ENCODE measurements around the gene DDX11. TPM values are rescaled to one million over a fixed set of nuclear protein-coding genes. Genes with fewer than 3 reads are reported as not detected.
A peak's percentile ranks its signal among the peaks of the same experiment; 100 is the strongest.
"Not testable (repeated sequence)": the region's sequence is repeated elsewhere in the genome, so short reads cannot be mapped to it uniquely, and the experiment has no call there.

Gene DDX11
- total RNA-seq, 1 donor from 2014 or later = 24.5 TPM

GRCh38 chr12:31119192-31119802, 45.6 kb downstream of the DDX11 start:
- no peaks in the 10 kb centered on the region for H3K36me3 ChIP-seq (ENCODE audit: control insufficient read depth in 3 of 3, insufficient read depth in 3 of 3, low read length in 3 of 3)
- H3K4me1 ChIP-seq (ENCODE audit: control insufficient read depth in 3 of 3, insufficient read depth in 3 of 3, low read length in 3 of 3) = peaks cover 13 to 21% (median 19%) of the 10 kb centered on the region in 3 donors
- H3K27ac ChIP-seq (ENCODE audit: low read depth, low read length) = no peak overlapping the region
- peak overlapping the region in 1 of 3 donors; percentile 40 for H3K4me3 ChIP-seq (ENCODE audit: low read length in 3 of 3)
- H3K27me3 ChIP-seq (ENCODE audit: control insufficient read depth in 3 of 3, insufficient read depth in 3 of 3, low read length in 3 of 3) = peaks cover 14 to 30% (median 21%) of the 10 kb centered on the region in 3 donors
- H3K9ac ChIP-seq (ENCODE audit: low read depth in 1 of 3, low read length in 3 of 3) = peak overlapping the region in 1 of 3 donors; percentile 8
- no peaks in the 10 kb centered on the region for H3K9me3 ChIP-seq (ENCODE audit: control insufficient read depth in 3 of 3, low read length in 3 of 3)

GRCh38 chr12:31119803-31120211, 46.1 kb downstream of the DDX11 start:
- Histone ChIP-seq H3K4me1 (ENCODE audit: control insufficient read depth in 3 of 3, insufficient read depth in 3 of 3, low read length in 3 of 3) (peaks cover 13 to 21% (median 19%) of the 10 kb centered on the region in 3 donors), H3K36me3 (ENCODE audit: control insufficient read depth in 3 of 3, insufficient read depth in 3 of 3, low read length in 3 of 3) (no peaks in the 10 kb centered on the region), H3K4me3 (ENCODE audit: low read length in 3 of 3) (no peak overlapping the region), H3K9ac (ENCODE audit: low read depth in 1 of 3, low read length in 3 of 3) (peak overlapping the region in 1 of 3 donors; percentile 3), H3K27me3 (ENCODE audit: control insufficient read depth in 3 of 3, insufficient read depth in 3 of 3, low read length in 3 of 3) (peaks cover 14 to 30% (median 21%) of the 10 kb centered on the region in 3 donors), H3K9me3 (ENCODE audit: control insufficient read depth in 3 of 3, low read length in 3 of 3) (no peaks in the 10 kb centered on the region), H3K27ac (ENCODE audit: low read depth, low read length) (no peak overlapping the region)

- Histone ChIP-seq H3K9ac (ENCODE audit: low read depth in 1 of 3, low read length in 3 of 3) (no peak overlapping the region), H3K27me3 (ENCODE audit: control insufficient read depth in 3 of 3, insufficient read depth in 3 of 3, low read length in 3 of 3) (peaks cover 14 to 30% (median 21%) of the 10 kb centered on the region in 3 donors), H3K27ac (ENCODE audit: low read depth, low read length) (no peak overlapping the region), H3K4me1 (ENCODE audit: control insufficient read depth in 3 of 3, insufficient read depth in 3 of 3, low read length in 3 of 3) (peaks cover 13 to 21% (median 19%) of the 10 kb centered on the region in 3 donors), H3K36me3 (ENCODE audit: control insufficient read depth in 3 of 3, insufficient read depth in 3 of 3, low read length in 3 of 3) (no peaks in the 10 kb centered on the region), H3K9me3 (ENCODE audit: control insufficient read depth in 3 of 3, low read length in 3 of 3) (no peaks in the 10 kb centered on the region), H3K4me3 (ENCODE audit: low read length in 3 of 3) (no peak overlapping the region)
Measured at GRCh38 chr12:31120392-31121008, 46.8 kb downstream of the DDX11 start.

GRCh38 chr12:31121022-31121728, 47.5 kb downstream of the DDX11 start:
- Histone ChIP-seq H3K4me1 (ENCODE audit: control insufficient read depth in 3 of 3, insufficient read depth in 3 of 3, low read length in 3 of 3) (peaks cover 13 to 21% (median 19%) of the 10 kb centered on the region in 3 donors), H3K27me3 (ENCODE audit: control insufficient read depth in 3 of 3, insufficient read depth in 3 of 3, low read length in 3 of 3) (peaks cover 14 to 30% (median 21%) of the 10 kb centered on the region in 3 donors)
- H3K9ac ChIP-seq (ENCODE audit: low read depth in 1 of 3, low read length in 3 of 3); H3K4me3 ChIP-seq (ENCODE audit: low read length in 3 of 3); H3K27ac ChIP-seq (ENCODE audit: low read depth, low read length); H3K36me3 ChIP-seq (ENCODE audit: control insufficient read depth in 3 of 3, insufficient read depth in 3 of 3, low read length in 3 of 3); H3K9me3 ChIP-seq (ENCODE audit: control insufficient read depth in 3 of 3, low read length in 3 of 3): not testable (repeated sequence)

GRCh38 chr12:31122481-31122880, 48.8 kb downstream of the DDX11 start:
- Histone ChIP-seq H3K4me3 (ENCODE audit: low read length in 3 of 3) (no peak overlapping the region), H3K4me1 (ENCODE audit: control insufficient read depth in 3 of 3, insufficient read depth in 3 of 3, low read length in 3 of 3) (peaks cover 10 to 18% (median 17%) of the 10 kb centered on the region in 3 donors), H3K27ac (ENCODE audit: low read depth, low read length) (no peak overlapping the region), H3K9ac (ENCODE audit: low read depth in 1 of 3, low read length in 3 of 3) (no peak overlapping the region), H3K9me3 (ENCODE audit: control insufficient read depth in 3 of 3, low read length in 3 of 3) (no peaks in the 10 kb centered on the region), H3K36me3 (ENCODE audit: control insufficient read depth in 3 of 3, insufficient read depth in 3 of 3, low read length in 3 of 3) (no peaks in the 10 kb centered on the region), H3K27me3 (ENCODE audit: control insufficient read depth in 3 of 3, insufficient read depth in 3 of 3, low read length in 3 of 3) (peaks cover 7 to 23% (median 17%) of the 10 kb centered on the region in 3 donors)

GRCh38 chr12:31124158-31124557, 50.5 kb downstream of the DDX11 start:
- H3K4me1 ChIP-seq (ENCODE audit: control insufficient read depth in 3 of 3, insufficient read depth in 3 of 3, low read length in 3 of 3); H3K27me3 ChIP-seq (ENCODE audit: control insufficient read depth in 3 of 3, insufficient read depth in 3 of 3, low read length in 3 of 3); H3K9me3 ChIP-seq (ENCODE audit: control insufficient read depth in 3 of 3, low read length in 3 of 3); H3K27ac ChIP-seq (ENCODE audit: low read depth, low read length); H3K4me3 ChIP-seq (ENCODE audit: low read length in 3 of 3); H3K9ac ChIP-seq (ENCODE audit: low read depth in 1 of 3, low read length in 3 of 3); H3K36me3 ChIP-seq (ENCODE audit: control insufficient read depth in 3 of 3, insufficient read depth in 3 of 3, low read length in 3 of 3): not testable (repeated sequence)

GRCh38 chr12:31125171-31125570, 51.5 kb downstream of the DDX11 start:
- H3K27ac ChIP-seq (ENCODE audit: low read depth, low read length); H3K4me1 ChIP-seq (ENCODE audit: control insufficient read depth in 3 of 3, insufficient read depth in 3 of 3, low read length in 3 of 3); H3K27me3 ChIP-seq (ENCODE audit: control insufficient read depth in 3 of 3, insufficient read depth in 3 of 3, low read length in 3 of 3); H3K36me3 ChIP-seq (ENCODE audit: control insufficient read depth in 3 of 3, insufficient read depth in 3 of 3, low read length in 3 of 3); H3K4me3 ChIP-seq (ENCODE audit: low read length in 3 of 3); H3K9ac ChIP-seq (ENCODE audit: low read depth in 1 of 3, low read length in 3 of 3); H3K9me3 ChIP-seq (ENCODE audit: control insufficient read depth in 3 of 3, low read length in 3 of 3): not testable (repeated sequence)

GRCh38 chr12:31127209-31127848, 53.7 kb downstream of the DDX11 start:
- H3K27me3 ChIP-seq (ENCODE audit: control insufficient read depth in 3 of 3, insufficient read depth in 3 of 3, low read length in 3 of 3); H3K9me3 ChIP-seq (ENCODE audit: control insufficient read depth in 3 of 3, low read length in 3 of 3); H3K4me3 ChIP-seq (ENCODE audit: low read length in 3 of 3); H3K27ac ChIP-seq (ENCODE audit: low read depth, low read length); H3K4me1 ChIP-seq (ENCODE audit: control insufficient read depth in 3 of 3, insufficient read depth in 3 of 3, low read length in 3 of 3); H3K9ac ChIP-seq (ENCODE audit: low read depth in 1 of 3, low read length in 3 of 3); H3K36me3 ChIP-seq (ENCODE audit: control insufficient read depth in 3 of 3, insufficient read depth in 3 of 3, low read length in 3 of 3): not testable (repeated sequence)

GRCh38 chr12:31136581-31136980, 62.9 kb downstream of the DDX11 start:
- not testable (repeated sequence) for H3K4me1 ChIP-seq (ENCODE audit: control insufficient read depth in 3 of 3, insufficient read depth in 3 of 3, low read length in 3 of 3); H3K9me3 ChIP-seq (ENCODE audit: control insufficient read depth in 3 of 3, low read length in 3 of 3); H3K27ac ChIP-seq (ENCODE audit: low read depth, low read length); H3K9ac ChIP-seq (ENCODE audit: low read depth in 1 of 3, low read length in 3 of 3); H3K4me3 ChIP-seq (ENCODE audit: low read length in 3 of 3); H3K36me3 ChIP-seq (ENCODE audit: control insufficient read depth in 3 of 3, insufficient read depth in 3 of 3, low read length in 3 of 3); H3K27me3 ChIP-seq (ENCODE audit: control insufficient read depth in 3 of 3, insufficient read depth in 3 of 3, low read length in 3 of 3)

GRCh38 chr12:31144768-31145167, 71.1 kb downstream of the DDX11 start:
- H3K9me3 ChIP-seq (ENCODE audit: control insufficient read depth in 3 of 3, low read length in 3 of 3); H3K27ac ChIP-seq (ENCODE audit: low read depth, low read length); H3K27me3 ChIP-seq (ENCODE audit: control insufficient read depth in 3 of 3, insufficient read depth in 3 of 3, low read length in 3 of 3); H3K36me3 ChIP-seq (ENCODE audit: control insufficient read depth in 3 of 3, insufficient read depth in 3 of 3, low read length in 3 of 3); H3K4me1 ChIP-seq (ENCODE audit: control insufficient read depth in 3 of 3, insufficient read depth in 3 of 3, low read length in 3 of 3); H3K4me3 ChIP-seq (ENCODE audit: low read length in 3 of 3); H3K9ac ChIP-seq (ENCODE audit: low read depth in 1 of 3, low read length in 3 of 3): not testable (repeated sequence)
